Medulla oblongata (tissue), 1 donor: ENCODE results near the gene NPAS2.

Experiments
- DNase-seq: peaks from one replicate; pipeline ENCODE4 v3.0.0-alpha.2; 2015; ENCODE audit errors: extremely low spot score

The NPAS2 gene

GRCh38 chr2:100965596-100965995 lies 145.7 kb downstream of the NPAS2 start:
- DNase-seq: no peak

- DNase-seq: peak; percentile 21
Measured at GRCh38 chr2:100967716-100968115, 147.8 kb downstream of the NPAS2 start.

DNA sequence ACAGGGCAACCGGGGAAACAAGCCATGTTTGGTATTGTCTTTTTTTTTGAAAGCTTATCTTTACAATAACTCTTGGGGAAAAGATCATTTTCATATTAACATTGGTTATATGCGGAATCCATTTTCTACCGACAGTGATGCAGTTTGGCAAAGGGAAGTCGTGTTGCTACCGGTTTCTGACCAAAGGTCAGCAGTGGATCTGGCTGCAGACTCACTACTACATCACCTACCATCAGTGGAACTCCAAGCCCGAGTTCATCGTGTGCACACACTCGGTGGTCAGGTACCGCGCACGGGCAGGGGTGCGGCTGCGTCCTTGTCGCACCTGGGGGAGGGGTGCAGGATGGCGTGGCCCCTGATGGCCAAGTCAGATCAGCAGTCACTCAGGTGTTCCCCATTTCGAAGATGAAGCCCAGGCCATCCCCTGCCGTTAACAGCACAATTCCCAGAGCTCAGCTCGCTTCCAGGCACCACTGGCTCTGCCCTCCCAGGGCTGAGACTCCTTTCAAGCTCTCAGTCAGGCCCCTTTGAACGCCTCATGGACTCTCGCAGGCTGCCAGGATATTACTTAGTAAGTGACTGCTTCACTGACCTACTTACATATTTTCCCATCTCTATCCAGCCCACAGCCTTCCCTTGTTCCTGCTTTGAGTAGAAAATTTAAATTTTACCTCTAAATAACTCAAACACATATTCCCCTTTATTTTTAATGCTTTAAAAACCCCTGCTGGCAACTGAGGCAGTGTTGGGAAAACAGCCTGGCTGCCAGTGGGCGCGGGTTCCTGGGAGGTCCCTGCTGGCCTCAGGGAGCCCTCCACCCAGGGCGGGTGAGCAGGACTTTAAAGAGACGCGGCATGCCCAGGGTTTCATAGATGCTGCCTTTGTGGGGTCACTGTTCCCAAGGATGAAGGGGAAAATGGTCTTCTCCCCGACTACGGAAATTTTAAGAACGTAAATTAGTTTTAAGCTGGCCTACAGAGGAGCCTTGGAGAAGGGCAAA lies 148.5 kb downstream of the NPAS2 start:
- DNase-seq: peak; percentile 9

DNA sequence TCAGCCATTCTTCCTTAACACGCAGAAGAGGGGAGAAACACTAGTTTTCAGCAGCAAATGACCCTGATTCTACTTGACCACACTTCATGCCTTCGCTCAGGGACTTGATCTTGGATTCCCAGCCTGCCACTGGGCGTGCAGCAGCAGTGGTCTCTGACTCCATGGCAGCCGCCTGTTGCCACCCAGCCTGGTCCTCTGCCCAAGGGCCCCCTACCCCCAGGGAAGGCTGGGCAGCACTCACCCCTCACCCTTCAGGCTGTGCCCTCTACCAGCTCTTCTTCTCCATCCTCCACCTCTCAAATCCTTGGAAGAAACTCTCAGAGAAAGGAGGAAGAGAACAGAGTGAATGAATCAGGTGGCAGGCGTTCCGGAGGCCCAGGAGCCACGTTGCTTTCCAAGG lies 150.1 kb downstream of the NPAS2 start:
- no peak for DNase-seq

GRCh38 chr2:100971221-100971620 lies 151.3 kb downstream of the NPAS2 start:
- no peak for DNase-seq

DNA sequence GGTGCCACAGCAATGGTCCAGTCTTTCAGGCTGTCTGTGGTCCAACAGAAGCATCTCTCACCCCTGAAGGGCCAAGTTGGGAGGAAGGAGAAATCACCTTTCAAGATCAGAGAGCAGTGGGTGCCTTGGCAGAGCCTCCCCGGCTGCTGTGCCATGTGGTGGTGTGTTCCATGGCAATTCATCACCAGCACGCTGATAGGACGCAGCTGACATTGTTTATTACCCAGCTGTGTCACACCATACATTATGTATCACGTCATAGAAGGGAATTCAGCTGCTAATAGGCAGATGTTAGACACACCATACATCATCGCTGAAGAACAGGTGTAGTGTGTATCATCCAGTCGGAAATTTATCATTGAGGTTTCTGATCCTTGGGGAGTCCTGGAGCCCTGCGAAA lies 152.5 kb downstream of the NPAS2 start:
- no peak for DNase-seq

GRCh38 chr2:100974712-100975520 lies 155.0 kb downstream of the NPAS2 start:
- DNase-seq: no peak

- DNase-seq: no peak
Measured at GRCh38 chr2:100975521-100975785, 155.5 kb downstream of the NPAS2 start.

DNA sequence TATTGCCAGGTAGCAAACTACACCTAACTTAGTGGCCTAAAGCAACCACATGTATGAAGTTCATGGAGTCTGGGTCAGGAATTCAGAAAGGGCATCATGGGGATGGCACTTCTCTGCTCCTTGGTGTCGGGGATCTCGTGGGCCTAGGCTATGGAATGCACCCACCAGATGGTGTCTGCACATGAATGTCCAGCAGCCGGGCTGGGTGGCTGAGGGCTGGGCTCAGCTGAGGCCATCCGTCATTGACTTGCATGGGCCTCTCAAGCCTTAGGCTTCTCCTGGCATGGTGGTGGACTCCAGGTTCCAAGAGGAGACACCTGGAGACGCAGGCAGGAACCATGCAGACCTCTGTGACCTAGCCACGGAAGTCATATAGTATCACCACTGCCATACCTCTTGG lies 156.1 kb downstream of the NPAS2 start:
- DNase-seq: no peak

DNA sequence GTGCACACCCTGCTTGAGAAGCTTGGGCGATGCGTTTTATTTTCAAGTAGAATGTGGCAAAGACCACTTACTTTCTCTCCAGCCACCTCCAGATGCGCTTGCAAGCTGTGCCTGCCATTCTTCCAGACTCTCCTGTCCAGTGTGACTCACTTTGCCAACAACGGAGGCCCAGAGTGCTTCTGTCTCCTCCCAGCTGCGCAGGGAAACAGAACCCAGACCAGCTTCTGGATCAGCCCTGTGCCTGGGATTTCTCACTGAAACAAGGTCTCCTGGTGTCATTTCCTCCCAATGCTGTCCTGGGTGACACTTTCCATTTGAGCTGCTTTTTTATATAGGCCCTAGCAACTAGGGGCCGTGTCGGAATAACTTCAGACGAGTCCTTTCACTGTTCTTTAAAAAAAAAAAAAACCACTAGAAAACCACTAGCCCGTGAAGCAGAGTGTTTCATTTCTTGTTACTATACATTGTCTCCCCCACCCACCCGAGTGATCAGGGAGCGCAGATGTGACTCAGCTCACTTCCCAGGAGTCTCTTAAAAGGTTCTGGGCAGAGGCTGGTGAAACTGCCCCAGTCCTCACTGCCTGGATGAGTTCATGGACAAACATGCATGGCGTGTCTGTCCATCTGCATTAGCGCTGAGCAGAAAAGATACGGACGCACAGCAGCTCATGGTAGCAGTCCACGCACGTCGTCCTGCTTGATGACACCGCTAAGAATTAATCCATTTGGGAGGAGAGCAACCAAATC lies 156.9 kb downstream of the NPAS2 start:
- no peak for DNase-seq

- no peak for DNase-seq
Measured at GRCh38 chr2:100977511-100977910, 157.6 kb downstream of the NPAS2 start.

- no peak for DNase-seq
Measured at GRCh38 chr2:100978582-100979191, 158.7 kb downstream of the NPAS2 start.

GRCh38 chr2:100980046-100980445 lies 160.1 kb downstream of the NPAS2 start:
- no peak for DNase-seq

DNA sequence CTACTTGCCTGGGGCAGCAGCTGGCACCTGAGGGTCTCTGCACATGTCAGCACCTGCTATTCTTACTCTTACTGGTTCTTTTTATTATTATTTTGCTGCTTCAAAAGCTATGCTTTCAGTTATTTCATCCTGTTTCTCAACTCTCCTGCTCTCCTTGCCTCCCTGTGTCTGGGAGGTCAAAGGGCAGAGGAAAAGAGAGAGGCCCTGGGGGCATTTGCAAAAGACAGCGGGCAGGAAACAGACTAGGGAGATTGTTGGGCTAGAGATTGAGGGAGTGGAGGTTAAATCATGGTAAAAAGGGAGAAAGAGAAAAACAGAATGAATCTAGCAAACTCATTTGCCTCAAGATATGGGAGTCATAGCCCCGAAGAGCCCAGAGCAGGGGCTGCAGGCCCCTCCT lies 161.1 kb downstream of the NPAS2 start:
- no peak for DNase-seq

DNA sequence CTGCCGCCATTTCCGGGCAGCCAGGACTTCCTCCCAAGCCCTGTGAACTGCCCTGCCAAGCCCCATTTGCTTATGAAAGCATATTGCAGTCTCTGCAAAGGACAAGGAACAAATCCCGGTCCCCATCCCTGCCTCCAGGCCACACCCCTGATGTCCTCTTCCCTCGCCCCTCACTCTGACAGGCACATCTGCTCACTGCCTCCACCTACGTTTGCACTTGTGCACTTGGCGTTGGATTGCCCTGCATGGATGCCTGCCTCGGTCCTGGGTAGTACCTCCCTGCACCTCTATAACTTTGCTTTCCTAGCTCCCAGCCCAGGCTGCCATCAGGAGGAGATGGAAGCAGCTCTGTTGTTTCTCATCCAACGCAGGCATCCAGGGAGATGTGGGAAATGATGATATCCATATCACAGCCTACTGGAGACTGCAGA lies 162.5 kb downstream of the NPAS2 start:
- DNase-seq: no peak

- DNase-seq: no peak
Measured at GRCh38 chr2:100983201-100983600, 163.3 kb downstream of the NPAS2 start.

DNA sequence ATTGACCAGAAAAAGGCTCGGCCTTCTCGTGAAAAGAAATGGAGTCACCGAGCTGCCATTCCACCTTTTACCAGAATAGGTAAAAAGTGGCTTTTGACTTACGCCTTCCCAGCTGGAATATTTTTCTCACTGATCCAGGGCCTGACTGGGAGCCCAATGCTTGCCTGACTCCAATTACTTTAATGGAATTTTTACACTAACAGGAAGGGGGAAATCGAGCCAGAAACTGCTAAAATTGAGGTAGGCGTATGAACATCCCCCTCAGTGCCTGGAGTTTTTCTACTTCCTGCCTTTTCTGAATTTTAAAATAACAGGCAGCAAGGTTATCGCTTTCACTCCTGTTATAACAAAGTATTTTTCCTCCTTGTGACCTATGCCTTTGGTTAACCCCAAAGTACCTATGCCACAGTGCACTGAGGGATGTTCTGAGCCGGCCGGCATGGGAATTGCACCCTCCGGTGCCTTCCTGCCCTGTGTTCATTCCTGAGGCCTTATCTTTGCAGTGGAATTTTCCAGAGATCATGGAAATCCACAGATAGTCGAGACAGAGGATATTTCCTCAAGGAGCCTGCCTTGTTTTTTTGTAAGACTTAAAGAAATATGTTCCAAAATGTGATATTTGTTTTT lies 163.9 kb downstream of the NPAS2 start:
- DNase-seq: no peak

GRCh38 chr2:100984892-100985307 lies 165.0 kb downstream of the NPAS2 start:
- peak; percentile 81 for DNase-seq

DNA sequence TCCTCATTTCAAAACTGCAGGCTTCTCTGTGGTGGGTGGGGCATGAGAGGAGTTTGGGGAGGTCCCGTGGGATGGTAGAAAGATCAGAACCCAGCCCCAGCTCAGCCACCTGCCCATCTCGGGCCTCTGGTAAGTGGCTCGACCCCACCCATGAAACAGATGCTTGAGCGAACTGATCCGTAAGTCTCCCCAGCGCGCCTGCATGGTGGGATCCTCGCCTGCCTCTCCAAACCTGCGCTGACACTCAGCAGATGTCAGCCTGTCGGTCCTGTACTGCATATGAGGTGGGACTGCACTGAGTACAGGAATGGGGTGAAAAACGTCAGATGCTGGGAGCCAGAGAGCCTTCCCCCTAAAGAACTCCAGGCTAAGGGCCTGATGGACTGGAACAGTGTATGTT lies 166.2 kb downstream of the NPAS2 start:
- no peak for DNase-seq

GRCh38 chr2:100987536-100987935 lies 167.6 kb downstream of the NPAS2 start:
- no peak for DNase-seq

GRCh38 chr2:100987974-100988373 lies 168.0 kb downstream of the NPAS2 start:
- DNase-seq: no peak
